Stimulated activated CD4-positive, alpha-beta T cell treated with anti-CD3 and anti-CD28 coated beads, Interleukin-1b, Interleukin-23, amount 100 ng/mL, for 48 hours (primary cell): Measurements from ENCODE around the gene ZNF672.
"Not testable (repeated sequence)": the region's sequence is repeated elsewhere in the genome, so short reads cannot be mapped to it uniquely, and the experiment has no call there.

Source experiments
- DNase-seq: peaks from one replicate; pipeline ENCODE4 v3.0.0-alpha.2; 2020

The ZNF672 gene

GRCh38 chr1:248814351-248814750, 23.7 kb upstream of the ZNF672 start:
- no peak for DNase-seq

- no peak for DNase-seq
These were observed 22.5 kb upstream of the ZNF672 start for GRCh38 chr1:248815407-248816034.

GRCh38 chr1:248816042-248816851, 21.8 kb upstream of the ZNF672 start:
- no peak for DNase-seq

GRCh38 chr1:248817065-248817464, 21.0 kb upstream of the ZNF672 start:
- DNase-seq: no peak

- DNase-seq: no peak
These were observed 19.3 kb upstream of the ZNF672 start for GRCh38 chr1:248818505-248819374.

GRCh38 chr1:248820041-248820585, 17.9 kb upstream of the ZNF672 start:
- DNase-seq: no peak

GRCh38 chr1:248821101-248821500, 16.9 kb upstream of the ZNF672 start:
- no peak for DNase-seq

GRCh38 chr1:248821641-248822040, 16.4 kb upstream of the ZNF672 start:
- DNase-seq: no peak

GRCh38 chr1:248822148-248823032, 15.6 kb upstream of the ZNF672 start:
- no peak for DNase-seq

GRCh38 chr1:248823517-248824001, 14.5 kb upstream of the ZNF672 start:
- DNase-seq: no peak

GRCh38 chr1:248824301-248824700, 13.7 kb upstream of the ZNF672 start:
- DNase-seq: no peak

GRCh38 chr1:248824701-248825100, 13.3 kb upstream of the ZNF672 start:
- no peak for DNase-seq

- DNase-seq: no peak
These were observed 12.9 kb upstream of the ZNF672 start for GRCh38 chr1:248825136-248825535.

GRCh38 chr1:248825573-248825908, 12.5 kb upstream of the ZNF672 start:
- DNase-seq: no peak

GRCh38 chr1:248825909-248826760, 11.9 kb upstream of the ZNF672 start, which contains the start of gene SH3BP5L:
Gene SH3BP5L (minus strand): TSS chr1:248825915. CDS start chr1:248824935, 980 bp downstream.
- peak; percentile 91 for DNase-seq

- DNase-seq: no peak
These were observed 9.2 kb upstream of the ZNF672 start for GRCh38 chr1:248828845-248829244.

- DNase-seq: not testable (repeated sequence)
These were observed 7.4 kb upstream of the ZNF672 start for GRCh38 chr1:248830718-248831017.

- no peak for DNase-seq
These were observed 6.2 kb upstream of the ZNF672 start for GRCh38 chr1:248831842-248832241.

- no peak for DNase-seq
These were observed 3.6 kb upstream of the ZNF672 start for GRCh38 chr1:248834343-248834940.

GRCh38 chr1:248837045-248837780, 811 bp upstream of the ZNF672 start:
- DNase-seq: no peak
